ENCODE data around the gene FOXP1. TPM values are rescaled to one million over a fixed set of nuclear protein-coding genes. Genes with fewer than 3 reads are reported as not detected.

FOXP1 gene
- total RNA-seq, 1 donor from 2014 or later: 33.2 TPM

DNA sequence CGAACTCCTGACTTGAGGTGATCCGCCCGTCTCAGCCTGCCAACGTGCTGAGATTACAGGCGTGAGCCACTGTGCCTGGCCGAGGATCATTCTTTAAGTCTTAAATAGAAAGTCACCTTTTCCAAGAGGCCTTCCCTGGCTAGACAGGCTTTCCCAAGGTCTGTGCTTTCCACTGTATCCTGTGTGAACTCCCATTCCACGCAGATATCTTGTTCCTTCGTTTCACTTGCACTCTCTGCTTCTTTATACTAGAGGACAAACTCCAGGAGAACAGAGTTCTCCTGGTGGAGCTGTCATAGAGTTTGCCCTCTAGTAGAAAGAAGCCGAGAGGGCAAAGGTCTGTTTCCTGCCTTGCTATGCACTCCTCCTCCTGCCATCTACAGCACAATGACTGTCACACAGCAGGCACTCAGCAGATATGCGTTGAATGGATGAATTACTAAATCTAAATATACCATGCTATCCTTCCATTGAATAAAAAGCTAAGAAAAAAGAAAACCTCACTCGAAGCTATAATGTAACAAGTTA is 211.2 kb downstream of the FOXP1 start:
- no peaks in the 10 kb centered on the region for H3K36me3 ChIP-seq (ENCODE audit: control insufficient read depth, insufficient read depth, low read length)
- H3K27me3 ChIP-seq (ENCODE audit: control insufficient read depth, insufficient read depth, low read length): no peaks in the 10 kb centered on the region
- DNase-seq (ENCODE audit: low read depth) (no peak), FAIRE-seq (no peak)
- no peak overlapping the region for H3K4me3 ChIP-seq (ENCODE audit: low read depth, low read length)
- no peak for TF ChIP-seq CTCF (IDR thresholded peaks at IDR 0.05; ENCODE audit: insufficient read depth, low read length, severe bottlenecking)

- DNase-seq (ENCODE audit: low read depth) (peak; percentile 30), FAIRE-seq (no peak)
- Histone ChIP-seq H3K27me3 (ENCODE audit: control insufficient read depth, insufficient read depth, low read length) (no peaks in the 10 kb centered on the region), H3K36me3 (ENCODE audit: control insufficient read depth, insufficient read depth, low read length) (no peaks in the 10 kb centered on the region), H3K4me3 (ENCODE audit: low read depth, low read length) (no peak overlapping the region)
- no peak for TF ChIP-seq CTCF (IDR thresholded peaks at IDR 0.05; ENCODE audit: insufficient read depth, low read length, severe bottlenecking)
Observed at GRCh38 chr3:71371282-71371681, 212.2 kb downstream of the FOXP1 start.

- DNase-seq (ENCODE audit: low read depth): no peak
Observed at GRCh38 chr3:71370467-71370866, 213.1 kb downstream of the FOXP1 start.

DNA sequence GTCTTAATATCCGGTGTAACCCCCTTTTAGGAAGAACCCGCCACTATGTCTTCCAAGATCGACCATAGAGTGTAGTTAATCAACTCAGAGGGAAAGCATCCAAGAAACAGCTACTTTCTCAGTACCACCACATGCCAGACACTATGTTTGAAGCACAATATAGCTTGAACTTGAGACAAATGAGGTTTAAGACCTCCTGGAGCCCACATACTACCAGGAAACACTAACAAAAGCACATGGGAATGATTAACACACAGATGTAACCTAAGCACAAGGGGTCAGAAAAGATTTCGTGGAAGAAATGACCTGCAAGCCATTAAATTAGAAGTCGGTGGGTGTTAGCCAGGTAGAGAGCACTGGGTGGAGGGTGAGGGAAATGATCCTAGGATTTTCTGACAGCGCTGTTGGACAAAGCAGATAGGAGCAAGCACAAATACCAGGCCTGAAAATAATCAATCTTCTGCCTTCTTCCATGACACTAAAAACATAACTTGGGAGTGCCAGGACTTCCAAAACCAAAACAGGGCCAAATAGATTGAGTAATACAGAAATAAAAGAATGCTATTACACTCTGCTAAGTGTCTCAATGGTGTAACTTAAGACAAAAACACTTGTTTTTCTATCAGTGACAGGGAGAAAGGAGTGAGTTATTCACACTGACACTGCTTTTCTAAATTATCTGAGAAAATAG is 213.7 kb downstream of the FOXP1 start:
- FAIRE-seq (no peak), DNase-seq (ENCODE audit: low read depth) (no peak)
- Histone ChIP-seq H3K27me3 (ENCODE audit: control insufficient read depth, insufficient read depth, low read length) (no peaks in the 10 kb centered on the region), H3K36me3 (ENCODE audit: control insufficient read depth, insufficient read depth, low read length) (no peaks in the 10 kb centered on the region), H3K4me3 (ENCODE audit: low read depth, low read length) (no peak overlapping the region)
- no peak for TF ChIP-seq CTCF (IDR thresholded peaks at IDR 0.05; ENCODE audit: insufficient read depth, low read length, severe bottlenecking)

More at GRCh38 chr3:71370467-71370866, 213.1 kb downstream of the FOXP1 start:
- Histone ChIP-seq H3K36me3 (ENCODE audit: control insufficient read depth, insufficient read depth, low read length) (no peaks in the 10 kb centered on the region), H3K4me3 (ENCODE audit: low read depth, low read length) (no peak overlapping the region), H3K27me3 (ENCODE audit: control insufficient read depth, insufficient read depth, low read length) (no peaks in the 10 kb centered on the region)
- no peak for TF ChIP-seq CTCF (IDR thresholded peaks at IDR 0.05; ENCODE audit: insufficient read depth, low read length, severe bottlenecking)
- FAIRE-seq: no peak

- Histone ChIP-seq H3K36me3 (ENCODE audit: control insufficient read depth, insufficient read depth, low read length) (no peaks in the 10 kb centered on the region), H3K4me3 (ENCODE audit: low read depth, low read length) (no peak overlapping the region), H3K27me3 (ENCODE audit: control insufficient read depth, insufficient read depth, low read length) (no peaks in the 10 kb centered on the region)
- TF ChIP-seq CTCF (IDR thresholded peaks at IDR 0.05; ENCODE audit: insufficient read depth, low read length, severe bottlenecking): no peak
- FAIRE-seq: no peak
- no peak for DNase-seq (ENCODE audit: low read depth)
Observed at GRCh38 chr3:71366988-71367604, 216.4 kb downstream of the FOXP1 start.

All from bronchial epithelial cell (primary cell).